K562 (cell line): Measurements from ENCODE around the gene C2CD2L. TPM values are rescaled to one million over a fixed set of nuclear protein-coding genes. Genes with fewer than 3 reads are reported as not detected.
A peak's percentile ranks its signal among the peaks of the same experiment; 100 is the strongest.

ENCODE experiments used
- E2F3 ChIP-seq: fragments of 250-450 bp; sonication (Bioruptor Pico); IDR thresholded peaks from 2 replicates; pipeline ENCODE4 v1.4.0; 2020; ENCODE audit warnings: mild to moderate bottlenecking
- ESRRA ChIP-seq: fragments of 450-650 bp; IDR thresholded peaks from 2 replicates; pipeline ENCODE4 v1.6.1; 2014; ENCODE audit warnings: low read depth, mild to moderate bottlenecking, moderate library complexity, borderline replicate concordance
- GATA2 ChIP-seq: sonication (generic); formaldehyde crosslinking; IDR thresholded peaks from 2 replicates; pipeline ENCODE4 v1.4.0; 2020; ENCODE audit warnings: mild to moderate bottlenecking, missing genetic modification reagents
- JUN ChIP-seq, 2 experiments: sonication (generic) in 1 of 2; formaldehyde crosslinking in 1 of 2; IDR thresholded peaks; 2 replicates each; pipeline versions ENCODE4 v1.6.1 to v1.8.0; 2012 to 2022; ENCODE audit warnings: borderline replicate concordance in 2 of 2, mild to moderate bottlenecking in 2 of 2, improper control_type of control experiment in 1 of 2, low read depth in 1 of 2, low read length in 1 of 2, missing genetic modification reagents in 1 of 2
- POLR2B ChIP-seq: fragments of 450-650 bp; IDR thresholded peaks from 2 replicates; pipeline ENCODE4 v1.6.1; 2018; ENCODE audit warnings: low read depth; ENCODE audit not compliant: partially characterized antibody
- RCOR1 ChIP-seq, 2 experiments: IDR thresholded peaks; 2 replicates each; pipeline ENCODE4 v1.6.1; 2012; ENCODE audit warnings: low read depth in 2 of 2, low read length in 2 of 2, borderline replicate concordance in 1 of 2, improper control_type of control experiment in 1 of 2
- SMAD3 ChIP-seq: fragments of 450-650 bp; formaldehyde crosslinking; conservative IDR thresholded peaks from 2 replicates; pipeline ENCODE4 v1.4.0; 2020; ENCODE audit warnings: mild to moderate bottlenecking
- THRA ChIP-seq: fragments of 450-650 bp; IDR thresholded peaks from 2 replicates; pipeline ENCODE4 v1.6.1; 2017; ENCODE audit warnings: mild to moderate bottlenecking, moderate library complexity
- ZFP91 ChIP-seq: sonication (generic); formaldehyde crosslinking; IDR thresholded peaks from 2 replicates; pipeline ENCODE4 v1.8.0; 2022; ENCODE audit warnings: mild to moderate bottlenecking, missing genetic modification reagents
- ZNF124 ChIP-seq: sonication (generic); formaldehyde crosslinking; IDR thresholded peaks from 2 replicates; pipeline ENCODE4 v1.8.1; 2022; ENCODE audit warnings: missing genetic modification reagents
- ZNF212 ChIP-seq: fragments of 450-650 bp; formaldehyde crosslinking; IDR thresholded peaks from 2 replicates; pipeline ENCODE4 v1.4.0; 2020; ENCODE audit warnings: mild to moderate bottlenecking
- ZNF217 ChIP-seq: sonication (generic); formaldehyde crosslinking; IDR thresholded peaks from 2 replicates; pipeline ENCODE4 v1.8.0; 2022; ENCODE audit warnings: mild to moderate bottlenecking, missing genetic modification reagents
- ZNF431 ChIP-seq: sonication (generic); formaldehyde crosslinking; IDR thresholded peaks from 2 replicates; pipeline ENCODE4 v1.8.0; 2022; ENCODE audit warnings: mild to moderate bottlenecking, missing genetic modification reagents
- polyA plus RNA-seq, 8 experiments: library from polyadenylated mRNA; depleted of rRNA in 4 of 8; stranded (reverse) in 5 of 8; unstranded in 3 of 8; fragments of >200 nt; fragmentation: Nextera tagmentation in 2 of 8; fragmentation: Illumina TruSeq in 1 of 8; extraction: Ambion mirVana in 2 of 8; extraction: Trizol in 1 of 8; gene quantifications; 2 replicates each; pipeline versions ENCODE4 v1.2.1 to v1.2.3, GENCODE V29; 2011 to 2014; ENCODE audit warnings: inconsistent platforms in 1 of 8, missing spikeins in 1 of 8
- total RNA-seq, 7 experiments: library from RNA; depleted of rRNA in 6 of 7; stranded (reverse); fragments of >200 nt in 6 of 7; fragmentation: Illumina TruSeq in 2 of 7; extraction: Trizol in 2 of 7; gene quantifications; 2 replicates each; pipeline versions ENCODE4 v1.2.1 to v1.2.3, GENCODE V29; 2011 to 2021; ENCODE audit warnings: low replicate concordance in 1 of 7
- TF ChIP-seq, protein P1 (sequence below), 2 experiments: fragments of 450-650 bp in 1 of 2; IDR thresholded peaks; 2 replicates each; pipeline ENCODE4 v1.6.1; 2011 to 2017; ENCODE audit warnings: low read depth in 2 of 2, antibody characterized with exemption in 1 of 2, borderline replicate concordance in 1 of 2, low read length in 1 of 2, mild to moderate bottlenecking in 1 of 2, mixed read lengths in 1 of 2; ENCODE audit not compliant: control insufficient read depth in 1 of 2
- TF ChIP-seq, protein P2 (sequence below): sonication (generic); formaldehyde crosslinking; IDR thresholded peaks from 2 replicates; pipeline ENCODE4 v1.8.1; 2023; ENCODE audit warnings: mild to moderate bottlenecking, missing genetic modification reagents
- TF ChIP-seq, protein P3 (sequence below): fragments of 250-450 bp; sonication (Bioruptor Pico); IDR thresholded peaks from 2 replicates; pipeline ENCODE4 v1.5.0; 2020; ENCODE audit warnings: mild to moderate bottlenecking

Gene C2CD2L
- total and polyA plus RNA-seq, 9 of the 15 experiments (the other 6 are each of a cell fraction or from before 2014, with no cell fraction given) = 0.66 to 41.2 (median 14.8) TPM

DNA sequence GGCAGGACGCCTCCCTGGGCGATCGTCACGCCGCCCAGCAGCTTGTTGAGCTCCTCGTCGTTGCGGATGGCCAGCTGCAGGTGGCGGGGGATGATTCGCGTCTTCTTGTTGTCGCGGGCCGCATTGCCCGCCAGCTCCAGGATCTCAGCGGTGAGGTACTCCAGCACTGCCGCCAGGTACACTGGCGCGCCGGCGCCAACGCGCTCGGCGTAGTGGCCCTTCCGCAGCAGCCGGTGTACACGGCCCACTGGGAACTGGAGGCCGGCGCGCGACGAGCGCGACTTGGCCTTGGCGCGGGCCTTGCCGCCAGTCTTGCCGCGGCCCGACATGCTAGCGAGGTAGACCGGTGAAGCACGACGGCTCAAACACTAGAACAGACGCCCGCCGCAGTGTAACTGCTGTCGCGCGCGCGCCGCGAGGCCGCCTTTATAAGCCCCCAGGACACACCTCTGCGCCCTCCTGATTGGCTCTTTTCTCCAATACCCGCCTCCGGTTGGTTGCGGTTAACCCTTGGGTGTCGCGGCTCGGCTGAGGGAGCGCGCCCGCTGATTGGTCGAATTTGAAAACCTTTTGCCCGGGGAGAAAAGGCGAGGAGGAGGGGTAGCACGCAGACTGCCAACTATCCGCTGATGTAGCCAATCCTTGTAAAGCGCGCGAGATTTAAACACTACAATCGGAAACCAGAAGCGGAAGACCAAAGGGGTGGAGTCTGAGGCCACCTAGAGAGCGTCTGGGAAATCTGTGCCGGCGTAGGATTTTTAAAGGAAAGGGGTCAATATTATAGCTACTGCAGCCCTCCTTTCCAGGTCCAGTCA, 11.9 kb upstream of the C2CD2L start (continued):
- TF ChIP-seq, protein P1, sequence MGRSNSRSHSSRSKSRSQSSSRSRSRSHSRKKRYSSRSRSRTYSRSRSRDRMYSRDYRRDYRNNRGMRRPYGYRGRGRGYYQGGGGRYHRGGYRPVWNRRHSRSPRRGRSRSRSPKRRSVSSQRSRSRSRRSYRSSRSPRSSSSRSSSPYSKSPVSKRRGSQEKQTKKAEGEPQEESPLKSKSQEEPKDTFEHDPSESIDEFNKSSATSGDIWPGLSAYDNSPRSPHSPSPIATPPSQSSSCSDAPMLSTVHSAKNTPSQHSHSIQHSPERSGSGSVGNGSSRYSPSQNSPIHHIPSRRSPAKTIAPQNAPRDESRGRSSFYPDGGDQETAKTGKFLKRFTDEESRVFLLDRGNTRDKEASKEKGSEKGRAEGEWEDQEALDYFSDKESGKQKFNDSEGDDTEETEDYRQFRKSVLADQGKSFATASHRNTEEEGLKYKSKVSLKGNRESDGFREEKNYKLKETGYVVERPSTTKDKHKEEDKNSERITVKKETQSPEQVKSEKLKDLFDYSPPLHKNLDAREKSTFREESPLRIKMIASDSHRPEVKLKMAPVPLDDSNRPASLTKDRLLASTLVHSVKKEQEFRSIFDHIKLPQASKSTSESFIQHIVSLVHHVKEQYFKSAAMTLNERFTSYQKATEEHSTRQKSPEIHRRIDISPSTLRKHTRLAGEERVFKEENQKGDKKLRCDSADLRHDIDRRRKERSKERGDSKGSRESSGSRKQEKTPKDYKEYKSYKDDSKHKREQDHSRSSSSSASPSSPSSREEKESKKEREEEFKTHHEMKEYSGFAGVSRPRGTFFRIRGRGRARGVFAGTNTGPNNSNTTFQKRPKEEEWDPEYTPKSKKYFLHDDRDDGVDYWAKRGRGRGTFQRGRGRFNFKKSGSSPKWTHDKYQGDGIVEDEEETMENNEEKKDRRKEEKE (IDR thresholded peaks at IDR 0.05; ENCODE audit: borderline replicate concordance in 1 of 2, control insufficient read depth in 1 of 2, low read depth in 2 of 2, low read length in 1 of 2) = peak in 1 of 2 experiments; percentile 85; a peak in 1 of 4 replicates
- TF ChIP-seq, protein P2, sequence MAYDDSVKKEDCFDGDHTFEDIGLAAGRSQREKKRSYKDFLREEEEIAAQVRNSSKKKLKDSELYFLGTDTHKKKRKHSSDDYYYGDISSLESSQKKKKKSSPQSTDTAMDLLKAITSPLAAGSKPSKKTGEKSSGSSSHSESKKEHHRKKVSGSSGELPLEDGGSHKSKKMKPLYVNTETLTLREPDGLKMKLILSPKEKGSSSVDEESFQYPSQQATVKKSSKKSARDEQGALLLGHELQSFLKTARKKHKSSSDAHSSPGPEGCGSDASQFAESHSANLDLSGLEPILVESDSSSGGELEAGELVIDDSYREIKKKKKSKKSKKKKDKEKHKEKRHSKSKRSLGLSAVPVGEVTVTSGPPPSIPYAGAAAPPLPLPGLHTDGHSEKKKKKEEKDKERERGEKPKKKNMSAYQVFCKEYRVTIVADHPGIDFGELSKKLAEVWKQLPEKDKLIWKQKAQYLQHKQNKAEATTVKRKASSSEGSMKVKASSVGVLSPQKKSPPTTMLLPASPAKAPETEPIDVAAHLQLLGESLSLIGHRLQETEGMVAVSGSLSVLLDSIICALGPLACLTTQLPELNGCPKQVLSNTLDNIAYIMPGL = 0 out of 2 replicates have a peak, but pooled peaks have one; percentile 54
- TF ChIP-seq THRA (no peak), E2F3 (CRISPR knock-in tag) (peak; percentile 22), ZFP91 (CRISPR knock-in tag) (peak; percentile 42; the same call in 1 of the 2 replicates), ZNF124 (CRISPR knock-in tag) (no peak), ZNF431 (CRISPR knock-in tag) (peak; percentile 45; the same call in 1 of the 2 replicates), JUN (IDR thresholded peaks at IDR 0.05; ENCODE audit: borderline replicate concordance, low read depth, low read length) (peak; percentile 38; the same call in 1 of the 2 replicates), JUN (CRISPR knock-in tag; IDR thresholded peaks at IDR 0.05; ENCODE audit: borderline replicate concordance) (no peak), RCOR1 (IDR thresholded peaks at IDR 0.05; ENCODE audit: borderline replicate concordance in 1 of 2, low read depth in 2 of 2, low read length in 2 of 2) (peak; percentile 43 to 87; a peak in 3 of 4 replicates), SMAD3 (CRISPR knock-in tag) (no peak), GATA2 (CRISPR knock-in tag) (0 out of 2 replicates have a peak, but pooled peaks have one; percentile 31), ZNF217 (no peak), POLR2B (peak; percentile 100), ESRRA (peak; percentile 97; the same call in 1 of the 2 replicates), ZNF212 (CRISPR knock-in tag) (no peak)
- TF ChIP-seq, protein P3, sequence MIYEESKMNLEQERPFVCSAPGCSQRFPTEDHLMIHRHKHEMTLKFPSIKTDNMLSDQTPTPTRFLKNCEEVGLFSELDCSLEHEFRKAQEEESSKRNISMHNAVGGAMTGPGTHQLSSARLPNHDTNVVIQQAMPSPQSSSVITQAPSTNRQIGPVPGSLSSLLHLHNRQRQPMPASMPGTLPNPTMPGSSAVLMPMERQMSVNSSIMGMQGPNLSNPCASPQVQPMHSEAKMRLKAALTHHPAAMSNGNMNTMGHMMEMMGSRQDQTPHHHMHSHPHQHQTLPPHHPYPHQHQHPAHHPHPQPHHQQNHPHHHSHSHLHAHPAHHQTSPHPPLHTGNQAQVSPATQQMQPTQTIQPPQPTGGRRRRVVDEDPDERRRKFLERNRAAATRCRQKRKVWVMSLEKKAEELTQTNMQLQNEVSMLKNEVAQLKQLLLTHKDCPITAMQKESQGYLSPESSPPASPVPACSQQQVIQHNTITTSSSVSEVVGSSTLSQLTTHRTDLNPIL (CRISPR knock-in tag) = no peak
